ENCODE measurements around the gene UGT1A8.

GRCh38 chr2:233674314-233674713 is 56.9 kb downstream of the UGT1A8 start:
- peak in 1 of 2 experiments; percentile 26; a peak in 2 of 4 replicates for TF ChIP-seq CTCF (conservative IDR thresholded peaks at IDR 0.05; ENCODE audit: low read depth in 2 of 2)
- TF ChIP-seq EZH2 (IDR thresholded peaks at IDR 0.05; ENCODE audit: low read depth, unreplicated experiment) = no peak
- no peak for TF ChIP-seq EZH2phosphoT487 (IDR thresholded peaks at IDR 0.05; ENCODE audit: unreplicated experiment)
- TF ChIP-seq REST (IDR thresholded peaks at IDR 0.05; ENCODE audit: unreplicated experiment) = no peak
- TF ChIP-seq POLR2AphosphoS5 (IDR thresholded peaks at IDR 0.05; ENCODE audit: low read depth) = no peak
- TF ChIP-seq ZNF114 (CRISPR knock-in tag; IDR thresholded peaks at IDR 0.05) = no peak
- TF ChIP-seq ETS1 (IDR thresholded peaks at IDR 0.05) = no peak
- TF ChIP-seq JUNB (IDR thresholded peaks at IDR 0.05; ENCODE audit: unreplicated experiment) = no peak
- no peak for TF ChIP-seq ZNF462 (CRISPR knock-in tag; IDR thresholded peaks at IDR 0.05)
- TF ChIP-seq CREB1 (CRISPR knock-in tag; IDR thresholded peaks at IDR 0.05; ENCODE audit: low read depth) = no peak
- TF ChIP-seq NANOG (IDR thresholded peaks at IDR 0.05; ENCODE audit: borderline replicate concordance) = no peak
- no peak for TF ChIP-seq STAT1 (IDR thresholded peaks at IDR 0.05; ENCODE audit: unreplicated experiment)
